Endothelial cell of umbilical vein (primary cell): ENCODE data around the gene PCP2. TPM values are rescaled to one million over a fixed set of nuclear protein-coding genes. Genes with fewer than 3 reads are reported as not detected.

Experiments
- BruUV-seq: library from RNA; stranded (reverse); fragments of 400-500 nt; replicated peaks from 2 replicates; lab custom pipeline; 2021; lab: Mats Ljungman, UMichigan
- CTCF ChIA-PET: fragments of 300-600, 350-600 bp; sonication (Branson Sonifier 250); formaldehyde crosslinking; loops from one replicate; lab custom pipeline; 2021; ENCODE audit warnings: antibody characterized with exemption, inconsistent platforms; lab: Charles Lee
- POLR2A ChIA-PET: fragments of 300-600, 350-600 bp; sonication (Branson Sonifier 250); formaldehyde crosslinking; loops from one replicate; lab custom pipeline; 2021; ENCODE audit warnings: antibody characterized with exemption, inconsistent platforms; lab: Charles Lee
- DNase-seq: peaks from one replicate; pipeline ENCODE4 v3.0.0-alpha.2; 2011; ENCODE audit warnings: low read depth, low spot score
- FAIRE-seq: peaks from 2 replicates; lab custom pipeline; 2011; peaks lifted over from hg19 to GRCh38; lab: Jason Lieb, UNC
- H2AFZ ChIP-seq: 2 replicates; pipeline ENCODE4 v1.6.0; 2012; ENCODE audit warnings: low read depth, low read length, control low read depth, inconsistent platforms
- H3K27ac ChIP-seq: 2 replicates; pipeline ENCODE4 v1.5.1; 2011; ENCODE audit warnings: low read depth, mild to moderate bottlenecking, control low read depth, low read length, moderate library complexity; ENCODE audit not compliant: insufficient read depth
- H3K27me3 ChIP-seq, 2 experiments: 2 replicates each; pipeline versions ENCODE4 v1.6.0 to v1.6.1; 2011; ENCODE audit warnings: low read length in 2 of 2, mixed read lengths in 1 of 2; ENCODE audit not compliant: control insufficient read depth in 2 of 2, insufficient read depth in 2 of 2
- H3K36me3 ChIP-seq, 2 experiments: 2 replicates in 1 of 2; 3 replicates in 1 of 2; pipeline ENCODE4 v1.5.1; 2011; ENCODE audit warnings: low read length in 2 of 2, mild to moderate bottlenecking in 1 of 2, moderate library complexity in 1 of 2; ENCODE audit not compliant: control insufficient read depth in 2 of 2, insufficient read depth in 2 of 2; ENCODE audit errors: extremely low read depth in 1 of 2
- H3K4me1 ChIP-seq: 3 replicates; pipeline ENCODE4 v1.5.1; 2011; ENCODE audit warnings: mild to moderate bottlenecking, low read length; ENCODE audit not compliant: control insufficient read depth, insufficient read depth; ENCODE audit errors: extremely low read depth
- H3K4me2 ChIP-seq: 2 replicates; pipeline ENCODE4 v1.6.1; 2011; ENCODE audit warnings: low read length, control low read depth, mixed read lengths; ENCODE audit not compliant: insufficient read depth
- H3K4me3 ChIP-seq, 3 experiments: fragments of 200-600 bp in 1 of 3; sonication (generic), shearing (Covaris generic) in 1 of 3; replicated peaks in 1 of 3; 2 replicates each; pipeline ENCODE4 v1.5.1; 2011 to 2016; ENCODE audit warnings: control low read depth in 3 of 3, low read length in 3 of 3, mild to moderate bottlenecking in 2 of 3, inconsistent platforms in 1 of 3, low read depth in 1 of 3, moderate library complexity in 1 of 3; ENCODE audit not compliant: insufficient read depth in 1 of 3
- H3K79me2 ChIP-seq: 2 replicates; pipeline ENCODE4 v1.6.0; 2012; ENCODE audit warnings: low read length, inconsistent platforms; ENCODE audit not compliant: control insufficient read depth, insufficient read depth
- H3K9ac ChIP-seq: replicated peaks from 2 replicates; pipeline ENCODE3; 2011; ENCODE audit warnings: low read length, control low read depth; ENCODE audit not compliant: insufficient read depth; ENCODE audit errors: extremely low read depth
- H3K9me1 ChIP-seq: replicated peaks from 3 replicates; pipeline ENCODE4 v1.6.0; 2011; ENCODE audit warnings: mild to moderate bottlenecking, low read length; ENCODE audit not compliant: control insufficient read depth, insufficient read depth; ENCODE audit errors: extremely low read depth
- H3K9me3 ChIP-seq: replicated peaks from 2 replicates; pipeline ENCODE4 v1.5.1; 2012; ENCODE audit warnings: low read length, inconsistent platforms; ENCODE audit not compliant: control insufficient read depth, insufficient read depth
- H4K20me1 ChIP-seq: replicated peaks from 2 replicates; pipeline ENCODE3; 2011; ENCODE audit warnings: mild to moderate bottlenecking, low read length; ENCODE audit not compliant: control insufficient read depth, insufficient read depth; ENCODE audit errors: extremely low read depth
- CTCF ChIP-seq, 2 donors: IDR thresholded peaks; 1 replicate in 1 of 2; 2 replicates in 1 of 2; pipeline ENCODE4 v1.5.1; 2011; ENCODE audit warnings: low read length in 2 of 2, mild to moderate bottlenecking in 2 of 2, moderate library complexity in 2 of 2, control low read depth in 1 of 2, inconsistent platforms in 1 of 2, low read depth in 1 of 2; ENCODE audit not compliant: insufficient read depth in 1 of 2; ENCODE audit errors: extremely low read depth in 1 of 2
- EZH2 ChIP-seq: IDR thresholded peaks from 2 replicates; pipeline ENCODE4 v1.6.1; 2012; ENCODE audit warnings: borderline replicate concordance, low read depth, mild to moderate bottlenecking, moderate library complexity, low read length, inconsistent platforms; ENCODE audit not compliant: severe bottlenecking
- FOS ChIP-seq: IDR thresholded peaks from 2 replicates; pipeline ENCODE4 v1.6.1; 2011; ENCODE audit warnings: mild to moderate bottlenecking, low read length, moderate library complexity, borderline replicate concordance; ENCODE audit not compliant: insufficient read depth
- GATA2 ChIP-seq: IDR thresholded peaks from 2 replicates; pipeline ENCODE4 v1.7.0; 2011; ENCODE audit warnings: low read depth, mild to moderate bottlenecking, moderate library complexity, mixed read lengths, low read length; ENCODE audit not compliant: insufficient read length, insufficient read depth
- JUN ChIP-seq: IDR thresholded peaks from 2 replicates; pipeline ENCODE4 v1.6.1; 2011; ENCODE audit warnings: borderline replicate concordance, low read depth; ENCODE audit not compliant: insufficient read length, insufficient read depth
- MAX ChIP-seq: IDR thresholded peaks from 2 replicates; pipeline ENCODE4 v1.6.1; 2011; ENCODE audit not compliant: insufficient read depth, insufficient read length
- MYC ChIP-seq: IDR thresholded peaks from one replicate; pipeline ENCODE4 v1.6.1; 2011; ENCODE audit warnings: mild to moderate bottlenecking, low read depth, low read length
- POLR2A ChIP-seq: IDR thresholded peaks from 2 replicates; pipeline ENCODE4 v1.6.1; 2012; ENCODE audit warnings: low read depth, mild to moderate bottlenecking, control low read depth, low read length
- POLR2AphosphoS5 ChIP-seq: IDR thresholded peaks from 2 replicates; pipeline ENCODE4 v1.6.1; 2012; ENCODE audit warnings: low read depth, mild to moderate bottlenecking, control low read depth, low read length, moderate library complexity; ENCODE audit not compliant: insufficient read depth
- dilution Hi-C: fragments of 300-500 bp; cut with MboI; formaldehyde crosslinking; loops from one replicate; pipeline ENCODE4 v1.15.0; 2019; ENCODE audit warnings: low sequenced_read_pairs; ENCODE audit not compliant: extremely low pct_ligation_motif_present
- intact Hi-C: fragments of 100-400 bp; cut with micrococcal nuclease; formaldehyde crosslinking; loops from one replicate; pipeline ENCODE4 v1.10.0; 2022
- polyA plus RNA-seq, 4 experiments: library from polyadenylated mRNA; depleted of rRNA in 3 of 4; stranded (reverse) in 3 of 4; unstranded in 1 of 4; fragments of >200 nt; gene quantifications; 2 replicates each; pipeline versions ENCODE4 v1.2.1 to v1.2.3, GENCODE V29; 2011 to 2012; ENCODE audit warnings: missing spikeins in 1 of 4
- total RNA-seq: library from RNA; stranded (reverse); gene quantifications from 2 replicates; pipeline ENCODE4 v1.2.3, GENCODE V29; 2021

The PCP2 gene
- total and polyA plus RNA-seq, 2 donors (not counting 3 experiments of a cell fraction or from before 2014, with no cell fraction given) = not detected

- Histone ChIP-seq H3K9me3 (no peaks in the 10 kb centered on the region), H3K4me3 (no peak overlapping the region), H4K20me1 (no peaks in the 10 kb centered on the region), H3K27me3 (no peaks in the 10 kb centered on the region), H3K9ac (no peak overlapping the region), H3K4me1 (no peaks in the 10 kb centered on the region), H3K4me2 (no peak overlapping the region), H2AFZ (no peak overlapping the region), H3K27ac (no peak overlapping the region), H3K36me3 (peaks cover 2 to 32% of the 10 kb centered on the region in 2 experiments), H3K79me2 (no peaks in the 10 kb centered on the region), H3K9me1 (no peaks in the 10 kb centered on the region)
- FAIRE-seq = no peak
- no peak for DNase-seq
- no TSS peak for BruUV-seq
- intact Hi-C loops (no loop called here), dilution Hi-C loops (no loop called here)
- ChIA-PET CTCF (no interaction called here), POLR2A (no interaction called here)
- TF ChIP-seq POLR2A = no peak
- TF ChIP-seq MAX = no peak
- no peak for TF ChIP-seq MYC
- TF ChIP-seq POLR2AphosphoS5 = no peak
- TF ChIP-seq GATA2 = no peak
- no peak for TF ChIP-seq FOS
- no peak for TF ChIP-seq CTCF (IDR thresholded peaks at IDR 0.05; ENCODE audit: extremely low read depth in 1 of 2, insufficient read depth in 1 of 2, low read depth in 1 of 2, low read length in 2 of 2)
- TF ChIP-seq EZH2 = no peak
- no peak for TF ChIP-seq JUN
Observed at GRCh38 chr19:7620442-7621412, 12.8 kb downstream of the PCP2 start.
